WTC11 (cell line): ENCODE measurements around the gene RGCC. TPM values are rescaled to one million over a fixed set of nuclear protein-coding genes. Genes with fewer than 3 reads are reported as not detected.

Experiments used
- ATAC-seq: fragments of 200-7000 bp; cut with Tn5 transposase; 2 replicates; pipeline ENCODE4 v1.10.0; 2021; ENCODE audit warnings: mild to moderate bottlenecking, moderate library complexity
- CTCF ChIA-PET: fragments of 300-600 bp; sonication (Branson Sonifier 250); formaldehyde crosslinking; loops from one replicate; lab custom pipeline; 2021; ENCODE audit warnings: antibody characterized with exemption; lab: Charles Lee
- POLR2A ChIA-PET: fragments of 350-600 bp; sonication (Branson Sonifier 250); formaldehyde crosslinking; loops from one replicate; lab custom pipeline; 2021; ENCODE audit warnings: antibody characterized with exemption; lab: Charles Lee
- DNase-seq: peaks from one replicate; pipeline ENCODE4 v3.0.0; 2021; ENCODE audit warnings: low spot score
- H3K27ac Mint-ChIP-seq: 2 replicates; pipeline ENCODE4 v1.8.0; 2021; ENCODE audit warnings: mixed read lengths
- H3K27me3 Mint-ChIP-seq: 2 replicates; pipeline ENCODE4 v1.8.0; 2021; ENCODE audit warnings: low read depth, mild to moderate bottlenecking, moderate library complexity, mixed read lengths
- H3K36me3 Mint-ChIP-seq: 2 replicates; pipeline ENCODE4 v1.8.0; 2021; ENCODE audit warnings: mixed read lengths
- H3K4me1 Mint-ChIP-seq: 2 replicates; pipeline ENCODE4 v1.8.0; 2022; ENCODE audit warnings: mixed read lengths
- H3K4me3 Mint-ChIP-seq: 2 replicates; pipeline ENCODE4 v1.8.0; 2021; ENCODE audit warnings: mild to moderate bottlenecking, moderate library complexity, mixed read lengths
- H3K9me3 Mint-ChIP-seq: 2 replicates; pipeline ENCODE4 v1.8.0; 2021; ENCODE audit warnings: mixed read lengths
- CREB1 ChIP-seq: sonication (generic); formaldehyde crosslinking; IDR thresholded peaks from 2 replicates; pipeline ENCODE4 v1.8.0; 2023; ENCODE audit warnings: mild to moderate bottlenecking, missing genetic modification reagents
- CTCF ChIP-seq: fragments of 200-600 bp; IDR thresholded peaks from 2 replicates; pipeline ENCODE4 v1.8.0; 2022; ENCODE audit warnings: antibody characterized with exemption
- GABPB1 ChIP-seq: sonication (generic); formaldehyde crosslinking; IDR thresholded peaks from 2 replicates; pipeline ENCODE4 v1.8.1; 2023; ENCODE audit warnings: mild to moderate bottlenecking, missing genetic modification reagents
- GTF2I ChIP-seq: fragments of 250-450 bp; sonication (Bioruptor Pico); conservative IDR thresholded peaks from 2 replicates; pipeline ENCODE4 v1.4.0; 2021; ENCODE audit warnings: mild to moderate bottlenecking
- HMGXB4 ChIP-seq: sonication (generic); formaldehyde crosslinking; IDR thresholded peaks from 2 replicates; pipeline ENCODE4 v1.8.1; 2023; ENCODE audit warnings: mild to moderate bottlenecking, moderate library complexity, missing genetic modification reagents
- IRF1 ChIP-seq: sonication (generic); formaldehyde crosslinking; IDR thresholded peaks from 2 replicates; pipeline ENCODE4 v1.8.0; 2023; ENCODE audit warnings: missing genetic modification reagents
- IRF2 ChIP-seq: sonication (generic); formaldehyde crosslinking; IDR thresholded peaks from 2 replicates; pipeline ENCODE4 v1.8.0; 2022; ENCODE audit warnings: low read depth, missing genetic modification reagents, borderline replicate concordance
- JUN ChIP-seq: sonication (generic); formaldehyde crosslinking; IDR thresholded peaks from 2 replicates; pipeline ENCODE4 v1.8.0; 2023; ENCODE audit warnings: mild to moderate bottlenecking, missing genetic modification reagents
- MAX ChIP-seq: sonication (generic); formaldehyde crosslinking; IDR thresholded peaks from 2 replicates; pipeline ENCODE4 v1.8.0; 2022; ENCODE audit warnings: mild to moderate bottlenecking, missing genetic modification reagents
- MLX ChIP-seq: sonication (generic); formaldehyde crosslinking; IDR thresholded peaks from 2 replicates; pipeline ENCODE4 v1.8.1; 2023; ENCODE audit warnings: mild to moderate bottlenecking, missing genetic modification reagents, moderate library complexity
- NR2C2 ChIP-seq: sonication (generic); formaldehyde crosslinking; IDR thresholded peaks from 2 replicates; pipeline ENCODE4 v1.8.0; 2022; ENCODE audit warnings: mild to moderate bottlenecking, missing genetic modification reagents
- OVOL2 ChIP-seq: fragments of 250-450 bp; sonication (Bioruptor Pico); IDR thresholded peaks from 2 replicates; pipeline ENCODE4 v1.9.0; 2021; ENCODE audit warnings: mild to moderate bottlenecking, borderline replicate concordance
- RELA ChIP-seq: sonication (generic); formaldehyde crosslinking; IDR thresholded peaks from 2 replicates; pipeline ENCODE4 v1.8.1; 2022; ENCODE audit warnings: missing genetic modification reagents, mild to moderate bottlenecking, borderline replicate concordance
- TEAD4 ChIP-seq: sonication (generic); formaldehyde crosslinking; IDR thresholded peaks from 2 replicates; pipeline ENCODE4 v1.8.0; 2022; ENCODE audit warnings: mild to moderate bottlenecking, missing genetic modification reagents
- USF1 ChIP-seq: sonication (generic); formaldehyde crosslinking; IDR thresholded peaks from 2 replicates; pipeline ENCODE4 v1.8.0; 2022; ENCODE audit warnings: mild to moderate bottlenecking, missing genetic modification reagents
- USF2 ChIP-seq: sonication (generic); formaldehyde crosslinking; IDR thresholded peaks from 2 replicates; pipeline ENCODE4 v1.8.1; 2023; ENCODE audit warnings: mild to moderate bottlenecking, missing genetic modification reagents, moderate library complexity
- ZNF425 ChIP-seq: fragments of 250-450 bp; sonication (Bioruptor Pico); conservative IDR thresholded peaks from 2 replicates; pipeline ENCODE4 v1.9.0; 2021; ENCODE audit warnings: mild to moderate bottlenecking
- ZNF512 ChIP-seq: sonication (generic); formaldehyde crosslinking; IDR thresholded peaks from 2 replicates; pipeline ENCODE4 v1.8.1; 2022; ENCODE audit warnings: missing genetic modification reagents, borderline replicate concordance
- total RNA-seq: library from RNA; stranded (reverse); gene quantifications from 3 replicates; pipeline ENCODE4 v1.2.3, GENCODE V29; 2021

RGCC gene
- total RNA-seq, 1 experiment from 2014 or later, result 0.48 TPM

- DNase-seq (no peak), ATAC-seq (no peak)
- Mint-ChIP-seq H3K4me3 (no peak overlapping the region), H3K27me3 (peaks cover 17% of the 10 kb centered on the region), H3K4me1 (peaks cover 3% of the 10 kb centered on the region; the same call in 1 of the 2 replicates), H3K27ac (no peak overlapping the region), H3K36me3 (peaks cover 6% of the 10 kb centered on the region), H3K9me3 (peaks cover 26% of the 10 kb centered on the region)
- ChIA-PET CTCF (no interaction called here), POLR2A (no interaction called here)
- no peak for TF ChIP-seq USF2 (CRISPR knock-in tag)
- no peak for TF ChIP-seq TEAD4
- no peak for TF ChIP-seq CTCF
- no peak for TF ChIP-seq GABPB1 (CRISPR knock-in tag)
- no peak for TF ChIP-seq IRF2
- no peak for TF ChIP-seq OVOL2 (CRISPR knock-in tag)
- no peak for TF ChIP-seq JUN
- TF ChIP-seq IRF1 (CRISPR knock-in tag), result no peak
- no peak for TF ChIP-seq MAX (CRISPR knock-in tag)
- no peak for TF ChIP-seq HMGXB4
- TF ChIP-seq RELA, result no peak
- no peak for TF ChIP-seq ZNF425 (CRISPR knock-in tag)
- no peak for TF ChIP-seq NR2C2 (CRISPR knock-in tag)
- TF ChIP-seq USF1 (CRISPR knock-in tag), result no peak
- no peak for TF ChIP-seq CREB1 (CRISPR knock-in tag)
These were observed 43.9 kb downstream of the RGCC start for GRCh38 chr13:41501281-41501680.

GRCh38 chr13:41502031-41502430, 44.7 kb downstream of the RGCC start:
- ChIA-PET POLR2A (no interaction called here), CTCF (no interaction called here)
- Mint-ChIP-seq H3K27ac (no peak overlapping the region), H3K36me3 (peaks cover 6% of the 10 kb centered on the region), H3K4me1 (peaks cover 3% of the 10 kb centered on the region; the same call in 1 of the 2 replicates), H3K27me3 (peaks cover 17% of the 10 kb centered on the region), H3K4me3 (no peak overlapping the region), H3K9me3 (peaks cover 26% of the 10 kb centered on the region)
- DNase-seq, result no peak
- no peak for ATAC-seq
- no peak for TF ChIP-seq MAX (CRISPR knock-in tag)
- no peak for TF ChIP-seq GTF2I (CRISPR knock-in tag)
- no peak for TF ChIP-seq ZNF512 (CRISPR knock-in tag)
- no peak for TF ChIP-seq CTCF
- no peak for TF ChIP-seq MLX (CRISPR knock-in tag)
